Vagina (tissue), 2 donors: Measurements from ENCODE around the gene CDKN2B. TPM values are rescaled to one million over a fixed set of nuclear protein-coding genes. Genes with fewer than 3 reads are reported as not detected.

ENCODE experiments used
- DNase-seq, 2 donors: peaks; one replicate each; pipeline ENCODE4 v3.0.0-alpha.2; 2017; ENCODE audit errors: extremely low spot score in 2 of 2
- H3K27ac ChIP-seq: fragments of 200-600 bp; sonication (generic); one replicate; pipeline ENCODE4 v1.5.1; 2019
- H3K27me3 ChIP-seq: fragments of 200-600 bp; sonication (generic); one replicate; pipeline ENCODE4 v1.5.1; 2019
- H3K36me3 ChIP-seq, 2 donors: fragments of 200-600 bp; sonication (generic); one replicate each; pipeline ENCODE4 v1.5.1; 2017 to 2019
- H3K4me1 ChIP-seq: fragments of 200-600 bp; sonication (generic); one replicate; pipeline ENCODE4 v1.5.1; 2019
- H3K4me3 ChIP-seq, 2 donors: fragments of 200-600 bp; sonication (generic); 1 replicate in 1 of 2; 2 replicates in 1 of 2; pipeline ENCODE4 v1.5.1; 2016 to 2019
- H3K9me3 ChIP-seq: fragments of 200-600 bp; sonication (generic); one replicate; pipeline ENCODE4 v1.5.1; 2019
- POLR2A ChIP-seq, 2 donors: fragments of 450-650 bp; IDR thresholded peaks; one replicate each; pipeline ENCODE4 v1.6.1; 2017; ENCODE audit warnings: antibody characterized with exemption in 2 of 2, mild to moderate bottlenecking in 2 of 2, moderate library complexity in 2 of 2
- POLR2AphosphoS5 ChIP-seq, 2 donors: sonication (generic); formaldehyde crosslinking; IDR thresholded peaks; one replicate each; pipeline ENCODE4 v1.9.0; 2017; ENCODE audit warnings: antibody characterized with exemption in 2 of 2, mild to moderate bottlenecking in 2 of 2, low read depth in 1 of 2; ENCODE audit not compliant: insufficient read depth in 1 of 2
- intact Hi-C: fragments of 100-400 bp; cut with DNase I; formaldehyde crosslinking; loops from one replicate; pipeline ENCODE4 v1.15.1; 2023
- total RNA-seq: library from RNA; depleted of rRNA; stranded (reverse); fragments of >200 nt; gene quantifications from one replicate; pipeline ENCODE4 v1.2.3, GENCODE V29; 2016
- TF ChIP-seq, protein P1 (sequence below), 3 experiments: fragments of 450-650 bp in 2 of 3; fragments of 200-600 bp in 1 of 3; sonication (generic) in 1 of 3; IDR thresholded peaks; one replicate each; pipeline ENCODE4 v1.5.1; 2017 to 2019; ENCODE audit warnings: antibody characterized with exemption in 3 of 3, mild to moderate bottlenecking in 2 of 3, moderate library complexity in 2 of 3

Gene CDKN2B
- total RNA-seq, 1 donor from 2014 or later = 67.0 TPM

- no peak for DNase-seq
- Histone ChIP-seq H3K27me3 (peaks cover 21% of the 10 kb centered on the region), H3K4me1 (peaks cover 13% of the 10 kb centered on the region), H3K36me3 (no peaks in the 10 kb centered on the region), H3K4me3 (no peak overlapping the region), H3K9me3 (no peaks in the 10 kb centered on the region), H3K27ac (no peak overlapping the region)
- intact Hi-C loops = no loop called here
- no peak for TF ChIP-seq POLR2AphosphoS5 (IDR thresholded peaks at IDR 0.05; ENCODE audit: insufficient read depth in 1 of 2, low read depth in 1 of 2)
- TF ChIP-seq, protein P1, sequence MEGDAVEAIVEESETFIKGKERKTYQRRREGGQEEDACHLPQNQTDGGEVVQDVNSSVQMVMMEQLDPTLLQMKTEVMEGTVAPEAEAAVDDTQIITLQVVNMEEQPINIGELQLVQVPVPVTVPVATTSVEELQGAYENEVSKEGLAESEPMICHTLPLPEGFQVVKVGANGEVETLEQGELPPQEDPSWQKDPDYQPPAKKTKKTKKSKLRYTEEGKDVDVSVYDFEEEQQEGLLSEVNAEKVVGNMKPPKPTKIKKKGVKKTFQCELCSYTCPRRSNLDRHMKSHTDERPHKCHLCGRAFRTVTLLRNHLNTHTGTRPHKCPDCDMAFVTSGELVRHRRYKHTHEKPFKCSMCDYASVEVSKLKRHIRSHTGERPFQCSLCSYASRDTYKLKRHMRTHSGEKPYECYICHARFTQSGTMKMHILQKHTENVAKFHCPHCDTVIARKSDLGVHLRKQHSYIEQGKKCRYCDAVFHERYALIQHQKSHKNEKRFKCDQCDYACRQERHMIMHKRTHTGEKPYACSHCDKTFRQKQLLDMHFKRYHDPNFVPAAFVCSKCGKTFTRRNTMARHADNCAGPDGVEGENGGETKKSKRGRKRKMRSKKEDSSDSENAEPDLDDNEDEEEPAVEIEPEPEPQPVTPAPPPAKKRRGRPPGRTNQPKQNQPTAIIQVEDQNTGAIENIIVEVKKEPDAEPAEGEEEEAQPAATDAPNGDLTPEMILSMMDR (IDR thresholded peaks at IDR 0.05) = no peak
- no peak for TF ChIP-seq POLR2A (IDR thresholded peaks at IDR 0.05)
Measured at GRCh38 chr9:21967702-21968101, 41.4 kb downstream of the CDKN2B start.

- Histone ChIP-seq H3K27ac (no peak overlapping the region), H3K36me3 (no peaks in the 10 kb centered on the region), H3K27me3 (peaks cover 21% of the 10 kb centered on the region), H3K9me3 (no peaks in the 10 kb centered on the region), H3K4me3 (no peak overlapping the region), H3K4me1 (peaks cover 13% of the 10 kb centered on the region)
- TF ChIP-seq POLR2A (IDR thresholded peaks at IDR 0.05) = no peak
- no peak for DNase-seq
- intact Hi-C loops = no loop called here
Measured at GRCh38 chr9:21967169-21967568, 41.9 kb downstream of the CDKN2B start.

GRCh38 chr9:21966140-21966851 is 42.8 kb downstream of the CDKN2B start:
- intact Hi-C loops = no loop called here
- TF ChIP-seq POLR2A (IDR thresholded peaks at IDR 0.05) (no peak), POLR2AphosphoS5 (IDR thresholded peaks at IDR 0.05; ENCODE audit: insufficient read depth in 1 of 2, low read depth in 1 of 2) (no peak)
- TF ChIP-seq, protein P1 (IDR thresholded peaks at IDR 0.05) = no peak

GRCh38 chr9:21965401-21965951 is 43.6 kb downstream of the CDKN2B start:
- no peaks in the 10 kb centered on the region for H3K9me3 ChIP-seq
- no peak overlapping the region for H3K27ac ChIP-seq
- H3K4me1 ChIP-seq = peaks cover 13% of the 10 kb centered on the region
- H3K36me3 ChIP-seq = no peaks in the 10 kb centered on the region
- peak overlapping the region; percentile 23 to 24 for H3K4me3 ChIP-seq
- no peak for DNase-seq
- H3K27me3 ChIP-seq = peaks cover 13% of the 10 kb centered on the region
- TF ChIP-seq POLR2AphosphoS5 (IDR thresholded peaks at IDR 0.05; ENCODE audit: insufficient read depth in 1 of 2, low read depth in 1 of 2) (peak in 1 of 2 donors; percentile 7), POLR2A (IDR thresholded peaks at IDR 0.05) (no peak)
- TF ChIP-seq, protein P1 (IDR thresholded peaks at IDR 0.05) = no peak
- intact Hi-C loops = no loop called here

More at GRCh38 chr9:21966140-21966851, 42.8 kb downstream of the CDKN2B start:
- Histone ChIP-seq H3K27ac (no peak overlapping the region), H3K36me3 (no peaks in the 10 kb centered on the region), H3K27me3 (peaks cover 21% of the 10 kb centered on the region), H3K4me3 (no peak overlapping the region), H3K4me1 (peaks cover 13% of the 10 kb centered on the region), H3K9me3 (no peaks in the 10 kb centered on the region)
- no peak for DNase-seq

DNA sequence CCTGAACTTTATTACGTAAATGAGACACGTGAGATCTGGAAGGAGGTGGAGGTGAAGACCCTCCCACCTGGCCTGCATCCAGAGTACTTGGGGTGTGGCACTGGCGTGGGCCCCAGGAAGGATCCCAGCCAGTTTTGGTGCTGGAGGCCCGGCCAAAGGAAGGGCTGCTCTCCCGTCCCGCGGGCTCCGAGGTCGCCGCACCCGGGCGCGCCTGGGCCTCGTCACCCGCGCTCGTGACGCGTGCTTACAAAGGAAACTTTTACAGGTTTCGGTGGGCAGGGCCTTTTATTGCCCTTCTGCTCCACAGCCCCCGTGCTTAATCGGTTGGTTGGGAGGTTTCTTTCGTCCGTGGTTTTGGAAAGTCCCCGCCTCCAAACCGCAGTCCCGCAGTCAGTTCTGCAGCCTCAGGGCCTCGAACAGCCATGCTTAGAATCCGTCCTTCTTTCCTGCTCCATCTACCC is 44.1 kb downstream of the CDKN2B start:
- H3K27me3 ChIP-seq = peaks cover 8% of the 10 kb centered on the region
- no peak for TF ChIP-seq POLR2AphosphoS5 (IDR thresholded peaks at IDR 0.05; ENCODE audit: insufficient read depth in 1 of 2, low read depth in 1 of 2)
- no peak for TF ChIP-seq POLR2A (IDR thresholded peaks at IDR 0.05)
- TF ChIP-seq, protein P1 (IDR thresholded peaks at IDR 0.05) = no peak
- no peaks in the 10 kb centered on the region for H3K9me3 ChIP-seq
- H3K27ac ChIP-seq = no peak overlapping the region
- intact Hi-C loops = no loop called here
- DNase-seq = no peak
- H3K4me3 ChIP-seq = peak overlapping the region; percentile 23 to 24
- H3K4me1 ChIP-seq = peaks cover 13% of the 10 kb centered on the region
- no peaks in the 10 kb centered on the region for H3K36me3 ChIP-seq
